UCSD-AML1 (cell line): ENCODE results near the gene PROM2.
"Not testable (repeated sequence)": the region's sequence is repeated elsewhere in the genome, so short reads cannot be mapped to it uniquely, and the experiment has no call there.

ENCODE experiments used
- DNase-seq: peaks from one replicate; lab custom pipeline; 2025; ENCODE audit not compliant: unreplicated experiment; lab: John Stamatoyannopoulos, UW

Gene PROM2

GRCh38 chr2:95268211-95269035 is 5.8 kb upstream of the PROM2 start:
- DNase-seq = no peak

GRCh38 chr2:95269036-95269680 is 5.1 kb upstream of the PROM2 start:
- no peak for DNase-seq

GRCh38 chr2:95269745-95270144 is 4.5 kb upstream of the PROM2 start:
- DNase-seq = not testable (repeated sequence)

- no peak for DNase-seq
These were observed 3.6 kb upstream of the PROM2 start for GRCh38 chr2:95270541-95271081.

GRCh38 chr2:95271381-95271971 is 2.8 kb upstream of the PROM2 start:
- DNase-seq = no peak

- DNase-seq = no peak
These were observed 1.9 kb upstream of the PROM2 start for GRCh38 chr2:95272299-95272751.

- DNase-seq = no peak
These were observed 1.5 kb upstream of the PROM2 start for GRCh38 chr2:95272781-95273180.

- no peak for DNase-seq
These were observed 521 bp upstream of the PROM2 start for GRCh38 chr2:95273566-95274290.

- DNase-seq = no peak
These were observed 884 bp downstream of the PROM2 start for GRCh38 chr2:95275151-95275515.

- DNase-seq = no peak
These were observed 1.5 kb downstream of the PROM2 start for GRCh38 chr2:95275601-95276243.

- DNase-seq = no peak
These were observed 2.1 kb downstream of the PROM2 start for GRCh38 chr2:95276244-95276887.

GRCh38 chr2:95276888-95277245 is 2.6 kb downstream of the PROM2 start:
- DNase-seq = no peak

- DNase-seq = no peak
These were observed 3.1 kb downstream of the PROM2 start for GRCh38 chr2:95277246-95277906.

GRCh38 chr2:95278051-95278471 is 3.8 kb downstream of the PROM2 start:
- DNase-seq = no peak

GRCh38 chr2:95278637-95279225 is 4.5 kb downstream of the PROM2 start:
- no peak for DNase-seq

GRCh38 chr2:95279435-95280035 is 5.3 kb downstream of the PROM2 start:
- no peak for DNase-seq

- no peak for DNase-seq
These were observed 6.8 kb downstream of the PROM2 start for GRCh38 chr2:95281071-95281470.

GRCh38 chr2:95281786-95282185 is 7.5 kb downstream of the PROM2 start:
- DNase-seq = no peak

- no peak for DNase-seq
These were observed 8.2 kb downstream of the PROM2 start for GRCh38 chr2:95282458-95282857.
